HEK293 (cell line): Measurements from ENCODE around the gene RECQL.

Experiments used
- CTCF ChIA-PET: fragments of 350-600 bp; formaldehyde crosslinking; extraction: SDS; loops from one replicate; lab custom pipeline; 2021; ENCODE audit warnings: antibody characterized with exemption; lab: Yijun Ruan, JAX
- POLR2A ChIA-PET: fragments of 300-600 bp; formaldehyde crosslinking; extraction: SDS; loops from one replicate; lab custom pipeline; 2020; ENCODE audit warnings: antibody characterized with exemption, inconsistent platforms; lab: Yijun Ruan, JAX
- H3K27ac ChIP-seq: fragments of 200-500 bp; sonication (Bioruptor generic); 2 replicates; pipeline ENCODE4 v1.5.1; 2014; ENCODE audit warnings: low read depth, low read length, control low read depth, inconsistent platforms; ENCODE audit errors: extremely low read depth
- H3K36me3 ChIP-seq, 2 experiments: fragments of 200-500 bp in 1 of 2; sonication (Bioruptor generic) in 1 of 2; 1 replicate in 1 of 2; 2 replicates in 1 of 2; pipeline ENCODE4 v1.5.1; 2014 to 2017; ENCODE audit warnings: inconsistent platforms in 2 of 2, low read length in 2 of 2; ENCODE audit not compliant: control insufficient read depth in 2 of 2, insufficient read depth in 1 of 2
- H3K4me1 ChIP-seq: fragments of 200-500 bp; sonication (Bioruptor generic); 2 replicates; pipeline ENCODE4 v1.5.1; 2014; ENCODE audit warnings: mild to moderate bottlenecking, low read length, inconsistent platforms; ENCODE audit not compliant: control insufficient read depth, insufficient read depth
- H3K4me3 ChIP-seq: 2 replicates; pipeline ENCODE4 v1.5.1; 2011; ENCODE audit warnings: low read depth, mild to moderate bottlenecking, control low read depth, low read length, moderate library complexity
- H3K9me3 ChIP-seq: fragments of 200-500 bp; sonication (Bioruptor generic); 2 replicates; pipeline ENCODE4 v1.5.1; 2014; ENCODE audit warnings: low read depth, low read length, inconsistent platforms; ENCODE audit not compliant: control insufficient read depth, insufficient read depth
- GLIS2 ChIP-seq: fragments of 450-650 bp; formaldehyde crosslinking; IDR thresholded peaks from 2 replicates; pipeline ENCODE4 v1.5.1; 2016; ENCODE audit warnings: missing biosample characterization, missing genetic modification characterization
- OVOL3 ChIP-seq: fragments of 450-650 bp; formaldehyde crosslinking; IDR thresholded peaks from 2 replicates; pipeline ENCODE4 v1.5.1; 2016; ENCODE audit warnings: missing biosample characterization, missing genetic modification characterization
- PRDM4 ChIP-seq: fragments of 450-650 bp; formaldehyde crosslinking; IDR thresholded peaks from 2 replicates; pipeline ENCODE4 v1.5.1; 2017; ENCODE audit warnings: missing biosample characterization, missing genetic modification characterization
- WT1 ChIP-seq: fragments of 450-650 bp; formaldehyde crosslinking; IDR thresholded peaks from 2 replicates; pipeline ENCODE4 v1.5.1; 2016; ENCODE audit warnings: missing biosample characterization, missing genetic modification characterization
- YY1 ChIP-seq: fragments of 450-650 bp; formaldehyde crosslinking; IDR thresholded peaks from 2 replicates; pipeline ENCODE4 v1.5.1; 2018; ENCODE audit warnings: missing biosample characterization, missing genetic modification characterization
- ZBTB48 ChIP-seq: fragments of 450-650 bp; formaldehyde crosslinking; IDR thresholded peaks from 2 replicates; pipeline ENCODE4 v1.5.1; 2016; ENCODE audit warnings: missing biosample characterization, missing genetic modification characterization
- ZFP37 ChIP-seq: fragments of 450-650 bp; formaldehyde crosslinking; IDR thresholded peaks from 2 replicates; pipeline ENCODE4 v1.5.1; 2016; ENCODE audit warnings: missing biosample characterization, missing genetic modification characterization
- ZNF121 ChIP-seq: fragments of 450-650 bp; formaldehyde crosslinking; IDR thresholded peaks from 2 replicates; pipeline ENCODE4 v1.5.1; 2016; ENCODE audit warnings: missing biosample characterization, missing genetic modification characterization
- ZNF169 ChIP-seq: fragments of 450-650 bp; formaldehyde crosslinking; IDR thresholded peaks from 2 replicates; pipeline ENCODE4 v1.5.1; 2016; ENCODE audit warnings: missing biosample characterization, missing genetic modification characterization
- ZNF223 ChIP-seq: fragments of 450-650 bp; formaldehyde crosslinking; IDR thresholded peaks from 2 replicates; pipeline ENCODE4 v1.5.1; 2016; ENCODE audit warnings: missing biosample characterization, missing genetic modification characterization
- ZNF335 ChIP-seq: fragments of 450-650 bp; formaldehyde crosslinking; conservative IDR thresholded peaks from 2 replicates; pipeline ENCODE4 v1.5.1; 2016; ENCODE audit warnings: missing biosample characterization, missing genetic modification characterization
- ZNF488 ChIP-seq: fragments of 450-650 bp; formaldehyde crosslinking; IDR thresholded peaks from 2 replicates; pipeline ENCODE4 v1.5.1; 2016; ENCODE audit warnings: missing biosample characterization, missing genetic modification characterization
- ZNF518A ChIP-seq: fragments of 450-650 bp; formaldehyde crosslinking; conservative IDR thresholded peaks from 2 replicates; pipeline ENCODE4 v1.5.1; 2016; ENCODE audit warnings: low read depth, missing biosample characterization, missing genetic modification characterization
- ZNF555 ChIP-seq: fragments of 450-650 bp; formaldehyde crosslinking; conservative IDR thresholded peaks from 2 replicates; pipeline ENCODE4 v1.5.1; 2017; ENCODE audit warnings: missing biosample characterization, mild to moderate bottlenecking, missing genetic modification characterization, inconsistent platforms
- ZNF660 ChIP-seq: fragments of 450-650 bp; IDR thresholded peaks from 2 replicates; pipeline ENCODE4 v1.5.1; 2018; ENCODE audit warnings: missing biosample characterization, mild to moderate bottlenecking, missing genetic modification characterization
- ZNF776 ChIP-seq: fragments of 450-650 bp; formaldehyde crosslinking; IDR thresholded peaks from 2 replicates; pipeline ENCODE4 v1.5.0; 2017; ENCODE audit warnings: missing biosample characterization, missing genetic modification characterization, borderline replicate concordance
- TF ChIP-seq, protein P1 (sequence below): fragments of 450-650 bp; formaldehyde crosslinking; IDR thresholded peaks from 2 replicates; pipeline ENCODE4 v1.5.1; 2016; ENCODE audit warnings: missing biosample characterization, missing genetic modification characterization

RECQL gene

DNA sequence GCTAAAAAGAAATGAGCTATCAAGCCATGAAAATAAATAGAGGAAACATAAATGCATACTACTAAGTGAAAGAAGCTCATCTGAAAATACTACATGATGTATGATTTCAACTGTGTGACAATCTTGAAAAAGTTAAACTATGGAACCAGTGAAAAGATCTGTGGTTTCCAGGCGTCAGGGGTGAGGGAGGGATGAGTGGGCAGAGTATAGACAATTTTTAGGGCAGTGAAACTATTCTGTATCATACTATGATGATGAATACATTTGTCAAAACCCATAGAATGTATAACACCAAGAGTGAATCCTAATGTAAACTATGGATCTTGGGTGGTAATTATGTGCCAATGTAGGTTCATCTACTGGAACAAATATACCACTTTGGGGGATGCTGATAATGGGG is 46.0 kb upstream of the RECQL start (continued):
- no peak for TF ChIP-seq ZNF518A (tag by site-specific recombination)
- no peak for TF ChIP-seq OVOL3 (tag by site-specific recombination)
- TF ChIP-seq ZNF335: no peak
- TF ChIP-seq ZFP37 (tag by site-specific recombination): no peak
- no peak for TF ChIP-seq PRDM4 (tag by site-specific recombination)
- TF ChIP-seq, protein P1, sequence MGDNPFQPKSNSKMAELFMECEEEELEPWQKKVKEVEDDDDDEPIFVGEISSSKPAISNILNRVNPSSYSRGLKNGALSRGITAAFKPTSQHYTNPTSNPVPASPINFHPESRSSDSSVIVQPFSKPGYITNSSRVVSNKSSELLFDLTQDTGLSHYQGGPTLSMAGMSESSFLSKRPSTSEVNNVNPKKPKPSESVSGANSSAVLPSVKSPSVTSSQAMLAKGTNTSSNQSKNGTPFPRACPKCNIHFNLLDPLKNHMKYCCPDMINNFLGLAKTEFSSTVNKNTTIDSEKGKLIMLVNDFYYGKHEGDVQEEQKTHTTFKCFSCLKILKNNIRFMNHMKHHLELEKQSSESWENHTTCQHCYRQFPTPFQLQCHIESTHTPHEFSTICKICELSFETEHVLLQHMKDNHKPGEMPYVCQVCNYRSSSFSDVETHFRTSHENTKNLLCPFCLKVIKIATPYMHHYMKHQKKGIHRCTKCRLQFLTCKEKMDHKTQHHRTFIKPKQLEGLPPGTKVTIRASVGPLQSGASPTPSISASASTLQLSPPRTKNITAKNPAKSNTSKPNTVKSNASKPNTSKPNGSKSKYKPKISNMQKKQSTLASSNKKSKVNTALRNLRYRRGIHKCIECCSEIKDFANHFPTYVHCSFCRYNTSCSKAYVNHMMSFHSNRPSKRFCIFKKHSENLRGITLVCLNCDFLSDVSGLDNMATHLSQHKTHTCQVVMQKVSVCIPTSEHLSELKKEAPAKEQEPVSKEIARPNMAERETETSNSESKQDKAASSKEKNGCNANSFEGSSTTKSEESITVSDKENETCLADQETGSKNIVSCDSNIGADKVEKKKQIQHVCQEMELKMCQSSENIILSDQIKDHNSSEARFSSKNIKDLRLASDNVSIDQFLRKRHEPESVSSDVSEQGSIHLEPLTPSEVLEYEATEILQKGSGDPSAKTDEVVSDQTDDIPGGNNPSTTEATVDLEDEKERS: no peak
- TF ChIP-seq ZBTB48 (tag by site-specific recombination): no peak
- no peak for TF ChIP-seq ZNF660 (tag by site-specific recombination)
- TF ChIP-seq ZNF223 (tag by site-specific recombination): no peak
- TF ChIP-seq WT1 (tag by site-specific recombination): no peak
- TF ChIP-seq, all 188 proteins: peak for 0

DNA sequence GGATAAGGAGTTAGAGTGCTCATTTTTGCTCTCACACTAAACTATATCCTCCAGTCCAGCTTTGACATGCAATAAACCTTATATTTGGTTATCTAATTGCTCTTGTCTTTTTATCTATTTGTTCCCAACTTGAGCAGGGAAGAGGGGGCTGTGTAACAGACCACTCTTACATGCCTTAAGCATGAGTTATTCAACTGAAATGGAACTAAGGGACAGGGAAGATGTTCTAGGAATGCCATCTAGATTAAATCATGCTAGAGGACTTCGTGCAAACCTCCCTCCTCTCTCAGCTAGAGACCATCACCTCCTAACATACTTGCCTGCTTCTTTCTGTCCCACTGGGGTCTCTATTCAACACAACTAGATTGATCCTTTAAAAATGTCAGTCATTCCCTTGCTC is 45.3 kb upstream of the RECQL start:
- Histone ChIP-seq H3K36me3 (no peaks in the 10 kb centered on the region), H3K27ac (no peak overlapping the region), H3K4me3 (no peak overlapping the region), H3K9me3 (no peaks in the 10 kb centered on the region)
- POLR2A ChIA-PET: no interaction called here
- CTCF ChIA-PET: no interaction called here
- no peak for TF ChIP-seq ZNF776 (tag by site-specific recombination)
- no peak for TF ChIP-seq ZNF555 (tag by site-specific recombination)
- no peak for TF ChIP-seq YY1 (tag by site-specific recombination)
- TF ChIP-seq ZNF121 (tag by site-specific recombination): no peak
- TF ChIP-seq GLIS2: no peak
- TF ChIP-seq ZNF223 (tag by site-specific recombination): no peak
- TF ChIP-seq ZNF169: no peak
- TF ChIP-seq ZNF488 (tag by site-specific recombination): no peak
- TF ChIP-seq, all 188 proteins: peak for 0
- no peaks in the 10 kb centered on the region for H3K4me1 ChIP-seq
